NCI-H748 treated with DMSO at 0.1 percent for 48 hours (cell line): ENCODE results near the gene EVA1B.

Source experiments
- DNase-seq: peaks from one replicate; lab custom pipeline; 2025; lab: John Stamatoyannopoulos, UW

The EVA1B gene

GRCh38 chr1:36279110-36279788 is 44.2 kb downstream of the EVA1B start:
- DNase-seq, result no peak

GRCh38 chr1:36276688-36277087 is 46.8 kb downstream of the EVA1B start:
- no peak for DNase-seq

DNA sequence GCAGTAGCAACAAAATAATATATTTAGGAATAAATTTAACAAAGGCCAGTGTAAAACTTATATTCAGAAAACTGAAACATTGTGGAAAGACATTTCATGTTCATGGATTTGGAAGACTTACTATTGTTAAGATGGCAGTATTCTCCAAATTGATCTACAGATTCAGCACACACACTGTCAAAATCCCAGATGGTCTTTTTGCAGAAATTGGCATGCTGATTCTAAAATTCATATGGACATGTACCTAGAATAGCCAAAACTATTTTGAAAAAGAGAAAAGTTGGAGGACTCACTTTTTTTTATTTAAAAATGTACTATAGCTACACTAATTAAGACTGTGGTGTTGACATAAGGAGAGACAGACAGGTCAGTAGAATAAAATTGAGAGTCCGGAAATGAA is 49.2 kb downstream of the EVA1B start:
- no peak for DNase-seq

DNA sequence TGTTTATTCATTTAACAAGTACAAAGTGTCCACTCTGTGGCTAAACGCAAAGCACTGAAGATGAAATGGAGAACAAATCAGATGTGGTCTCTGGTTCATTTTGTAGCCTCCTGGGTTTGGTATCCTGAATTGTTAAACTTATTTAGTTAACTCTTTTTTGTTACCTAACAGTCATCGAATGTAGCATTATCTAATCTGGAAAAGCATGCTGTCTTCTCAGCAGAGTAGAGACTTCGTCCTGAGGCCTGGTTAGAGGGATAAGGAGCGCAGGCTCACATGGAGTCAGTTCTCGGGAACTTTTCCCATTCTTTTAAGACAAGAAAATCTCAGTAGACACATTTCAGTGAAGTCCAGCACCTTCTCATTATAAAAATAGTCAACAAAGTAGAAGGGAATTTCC is 50.4 kb downstream of the EVA1B start:
- DNase-seq, result no peak
